ENCODE results near the gene SH2B2. TPM values are rescaled to one million over a fixed set of nuclear protein-coding genes. Genes with fewer than 3 reads are reported as not detected.
"Not testable (repeated sequence)": the region's sequence is repeated elsewhere in the genome, so short reads cannot be mapped to it uniquely, and the experiment has no call there.

Gene SH2B2
- polyA plus RNA-seq, 1 experiment: 0.52 TPM

GRCh38 chr7:102326157-102326889 is 39.7 kb downstream of the SH2B2 start:
- TF ChIP-seq, protein P1, sequence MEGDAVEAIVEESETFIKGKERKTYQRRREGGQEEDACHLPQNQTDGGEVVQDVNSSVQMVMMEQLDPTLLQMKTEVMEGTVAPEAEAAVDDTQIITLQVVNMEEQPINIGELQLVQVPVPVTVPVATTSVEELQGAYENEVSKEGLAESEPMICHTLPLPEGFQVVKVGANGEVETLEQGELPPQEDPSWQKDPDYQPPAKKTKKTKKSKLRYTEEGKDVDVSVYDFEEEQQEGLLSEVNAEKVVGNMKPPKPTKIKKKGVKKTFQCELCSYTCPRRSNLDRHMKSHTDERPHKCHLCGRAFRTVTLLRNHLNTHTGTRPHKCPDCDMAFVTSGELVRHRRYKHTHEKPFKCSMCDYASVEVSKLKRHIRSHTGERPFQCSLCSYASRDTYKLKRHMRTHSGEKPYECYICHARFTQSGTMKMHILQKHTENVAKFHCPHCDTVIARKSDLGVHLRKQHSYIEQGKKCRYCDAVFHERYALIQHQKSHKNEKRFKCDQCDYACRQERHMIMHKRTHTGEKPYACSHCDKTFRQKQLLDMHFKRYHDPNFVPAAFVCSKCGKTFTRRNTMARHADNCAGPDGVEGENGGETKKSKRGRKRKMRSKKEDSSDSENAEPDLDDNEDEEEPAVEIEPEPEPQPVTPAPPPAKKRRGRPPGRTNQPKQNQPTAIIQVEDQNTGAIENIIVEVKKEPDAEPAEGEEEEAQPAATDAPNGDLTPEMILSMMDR (IDR thresholded peaks at IDR 0.05; ENCODE audit: low read depth, low read length): no peak
- POLR2A ChIA-PET: no interaction called here
- CTCF ChIA-PET: interaction anchor here (0.7 kb wide), 1 partner anchor 1437 kb away, joined by 7 read pairs; the partner anchor contains the start of gene UFSP1

GRCh38 chr7:102327183-102327582 is 40.5 kb downstream of the SH2B2 start:
- CTCF ChIA-PET; DNase-seq (ENCODE audit: low read depth, low spot score): not testable (repeated sequence)

More at GRCh38 chr7:102326157-102326889, 39.7 kb downstream of the SH2B2 start:
- Histone ChIP-seq H3K4me3 (ENCODE audit: low read depth, low read length) (no peak overlapping the region), H3K27me3 (ENCODE audit: control insufficient read depth, insufficient read depth, low read length) (peaks cover 11% of the 10 kb centered on the region), H3K9me3 (ENCODE audit: control insufficient read depth, insufficient read depth, low read length) (no peaks in the 10 kb centered on the region), H3K27ac (ENCODE audit: low read depth, low read length) (no peak overlapping the region)
- no peak for DNase-seq (ENCODE audit: low read depth, low spot score)

DNA sequence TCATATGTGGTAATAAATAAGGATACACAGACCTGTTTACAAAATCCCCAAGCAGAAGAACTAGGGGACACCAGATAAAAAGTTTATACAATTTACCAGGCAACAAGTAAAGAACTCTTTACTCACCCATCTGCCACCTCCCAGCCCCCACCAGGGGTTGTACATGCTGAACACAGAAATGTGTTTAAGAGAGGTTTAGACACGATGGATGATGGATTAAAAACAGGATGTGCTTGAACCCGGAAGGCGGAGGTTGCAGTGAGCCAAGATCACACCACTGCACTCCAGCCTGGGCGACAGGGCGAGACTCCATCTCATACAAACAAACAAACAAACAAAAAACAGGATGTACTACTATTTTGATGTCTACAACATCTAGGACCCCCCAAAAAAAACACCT is 42.2 kb downstream of the SH2B2 start:
- H3K27ac ChIP-seq (ENCODE audit: low read depth, low read length); H3K9me3 ChIP-seq (ENCODE audit: control insufficient read depth, insufficient read depth, low read length); CTCF ChIA-PET; DNase-seq (ENCODE audit: low read depth, low spot score); H3K4me3 ChIP-seq (ENCODE audit: low read depth, low read length); POLR2A ChIA-PET: not testable (repeated sequence)
- H3K27me3 ChIP-seq (ENCODE audit: control insufficient read depth, insufficient read depth, low read length): peaks cover 13% of the 10 kb centered on the region

More at GRCh38 chr7:102327183-102327582, 40.5 kb downstream of the SH2B2 start:
- H3K27me3 ChIP-seq (ENCODE audit: control insufficient read depth, insufficient read depth, low read length): peaks cover 11% of the 10 kb centered on the region
- H3K27ac ChIP-seq (ENCODE audit: low read depth, low read length); POLR2A ChIA-PET; H3K4me3 ChIP-seq (ENCODE audit: low read depth, low read length); H3K9me3 ChIP-seq (ENCODE audit: control insufficient read depth, insufficient read depth, low read length): not testable (repeated sequence)

- POLR2A ChIA-PET; CTCF ChIA-PET; H3K4me3 ChIP-seq (ENCODE audit: low read depth, low read length); H3K9me3 ChIP-seq (ENCODE audit: control insufficient read depth, insufficient read depth, low read length); DNase-seq (ENCODE audit: low read depth, low spot score); H3K27ac ChIP-seq (ENCODE audit: low read depth, low read length): not testable (repeated sequence)
- H3K27me3 ChIP-seq (ENCODE audit: control insufficient read depth, insufficient read depth, low read length): peaks cover 13% of the 10 kb centered on the region
Measured at GRCh38 chr7:102329366-102329765, 42.7 kb downstream of the SH2B2 start.

DNA sequence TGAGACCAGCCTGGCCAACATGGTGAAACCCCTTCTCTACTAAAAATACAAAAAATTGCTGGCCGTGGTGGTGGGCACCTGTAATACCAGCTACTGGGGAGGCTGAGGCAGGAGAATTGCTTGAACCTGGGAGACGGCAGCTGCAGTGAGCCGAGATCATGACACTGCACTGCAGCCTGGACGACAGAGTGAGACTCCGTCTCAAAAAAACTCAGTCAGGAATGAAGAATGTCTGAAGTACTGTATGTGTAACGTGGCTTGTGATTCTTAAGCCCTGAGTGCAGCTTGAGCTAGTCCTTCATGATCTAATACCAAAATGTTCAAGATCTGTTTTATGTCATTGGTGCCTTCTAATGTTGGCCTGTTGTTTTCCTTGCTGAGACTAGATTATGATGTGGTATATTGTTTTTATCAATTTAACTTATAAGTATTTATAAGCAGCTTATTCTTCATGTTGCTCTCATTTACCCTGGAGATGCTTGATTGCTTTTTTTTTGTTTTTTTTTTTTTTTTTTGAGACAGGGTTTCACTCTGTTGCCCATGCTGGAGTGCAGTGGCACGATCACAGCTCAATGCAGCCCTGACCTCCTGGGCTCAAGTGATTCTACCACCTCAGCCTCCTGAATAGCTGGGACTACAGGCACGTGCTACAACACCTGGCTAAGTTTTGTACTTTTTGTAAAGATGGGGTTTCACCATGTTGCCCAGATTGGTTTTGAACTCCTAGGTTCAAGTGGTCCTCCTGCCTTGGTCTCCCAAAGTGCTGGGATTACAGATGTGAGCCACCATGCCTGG is 44.2 kb downstream of the SH2B2 start:
- H3K27ac ChIP-seq (ENCODE audit: low read depth, low read length); DNase-seq (ENCODE audit: low read depth, low spot score); CTCF ChIA-PET; H3K9me3 ChIP-seq (ENCODE audit: control insufficient read depth, insufficient read depth, low read length); H3K4me3 ChIP-seq (ENCODE audit: low read depth, low read length); POLR2A ChIA-PET: not testable (repeated sequence)
- H3K27me3 ChIP-seq (ENCODE audit: control insufficient read depth, insufficient read depth, low read length): peaks cover 13% of the 10 kb centered on the region

- CTCF ChIA-PET; H3K9me3 ChIP-seq (ENCODE audit: control insufficient read depth, insufficient read depth, low read length); H3K27me3 ChIP-seq (ENCODE audit: control insufficient read depth, insufficient read depth, low read length); H3K4me3 ChIP-seq (ENCODE audit: low read depth, low read length); DNase-seq (ENCODE audit: low read depth, low spot score); H3K27ac ChIP-seq (ENCODE audit: low read depth, low read length): not testable (repeated sequence)
- POLR2A ChIA-PET: interaction anchor here (0.7 kb wide), 1 partner anchor 1732 kb away, joined by 7 read pairs; no protein-coding TSS in a partner anchor
Measured at GRCh38 chr7:102335574-102335973, 48.9 kb downstream of the SH2B2 start.

DNA sequence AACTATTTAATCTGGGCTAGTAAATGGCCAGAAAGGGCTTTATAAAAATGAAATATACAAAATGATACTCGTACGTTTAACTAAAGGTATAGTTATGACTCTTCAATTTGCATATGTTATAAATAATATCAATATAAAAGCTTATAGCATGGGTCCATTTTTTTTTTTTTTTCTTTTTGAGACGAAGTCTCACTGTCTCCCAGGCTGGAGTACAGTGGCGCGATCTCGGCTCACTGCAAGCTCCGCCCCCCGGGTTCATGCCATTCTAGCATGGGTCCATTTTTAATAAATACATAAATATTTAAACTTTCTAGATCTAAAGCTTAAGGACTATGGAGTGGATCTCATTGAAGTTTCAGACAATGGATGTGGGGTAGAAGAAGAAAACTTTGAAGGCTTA is 50.3 kb downstream of the SH2B2 start:
- H3K27me3 ChIP-seq (ENCODE audit: control insufficient read depth, insufficient read depth, low read length); POLR2A ChIA-PET; H3K9me3 ChIP-seq (ENCODE audit: control insufficient read depth, insufficient read depth, low read length); H3K4me3 ChIP-seq (ENCODE audit: low read depth, low read length); CTCF ChIA-PET; H3K27ac ChIP-seq (ENCODE audit: low read depth, low read length); DNase-seq (ENCODE audit: low read depth, low spot score): not testable (repeated sequence)

- POLR2A ChIA-PET; H3K27me3 ChIP-seq (ENCODE audit: control insufficient read depth, insufficient read depth, low read length); H3K4me3 ChIP-seq (ENCODE audit: low read depth, low read length); H3K27ac ChIP-seq (ENCODE audit: low read depth, low read length); H3K9me3 ChIP-seq (ENCODE audit: control insufficient read depth, insufficient read depth, low read length); DNase-seq (ENCODE audit: low read depth, low spot score); CTCF ChIA-PET: not testable (repeated sequence)
Measured at GRCh38 chr7:102337420-102337819, 50.8 kb downstream of the SH2B2 start.

DNA sequence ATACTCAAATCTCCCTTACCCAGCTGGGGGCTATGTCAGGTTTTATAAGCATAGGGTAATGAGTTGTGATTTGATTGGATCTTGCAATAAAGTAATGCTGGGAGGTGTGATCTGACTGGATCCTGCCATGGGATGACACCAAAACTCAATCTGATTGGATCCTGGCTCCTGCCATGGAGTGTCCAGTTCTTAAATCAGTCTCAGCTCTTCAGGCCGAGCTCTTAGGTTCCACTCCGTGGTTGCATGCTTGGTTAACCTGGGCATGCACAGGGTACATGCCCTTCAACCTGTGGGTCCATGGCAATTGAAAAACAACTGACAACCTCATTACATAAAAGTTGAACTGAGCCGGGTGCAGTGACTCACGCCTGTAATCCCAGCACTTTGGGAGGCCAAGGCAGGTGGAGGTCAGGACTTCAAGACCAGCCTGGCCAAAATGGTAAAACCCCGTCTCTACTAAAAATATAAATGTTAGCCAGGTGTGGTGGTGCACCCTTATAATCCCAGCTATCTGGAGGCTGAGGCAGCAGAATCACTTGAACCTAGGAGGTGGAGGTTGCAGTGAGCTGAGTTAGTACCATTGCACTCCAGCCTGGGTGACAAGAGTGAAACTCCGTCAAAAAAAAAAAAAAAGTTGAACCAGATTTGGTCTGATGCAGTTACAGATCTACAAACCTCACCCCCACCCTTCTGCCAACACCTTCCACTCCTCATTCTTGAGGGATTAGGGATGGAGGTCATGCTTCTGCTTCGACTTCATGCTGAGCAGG is 54.1 kb downstream of the SH2B2 start:
- H3K27me3 ChIP-seq (ENCODE audit: control insufficient read depth, insufficient read depth, low read length); H3K9me3 ChIP-seq (ENCODE audit: control insufficient read depth, insufficient read depth, low read length); CTCF ChIA-PET; POLR2A ChIA-PET; DNase-seq (ENCODE audit: low read depth, low spot score); H3K4me3 ChIP-seq (ENCODE audit: low read depth, low read length); H3K27ac ChIP-seq (ENCODE audit: low read depth, low read length): not testable (repeated sequence)

- POLR2A ChIA-PET; DNase-seq (ENCODE audit: low read depth, low spot score); H3K27ac ChIP-seq (ENCODE audit: low read depth, low read length); H3K27me3 ChIP-seq (ENCODE audit: control insufficient read depth, insufficient read depth, low read length); H3K9me3 ChIP-seq (ENCODE audit: control insufficient read depth, insufficient read depth, low read length); H3K4me3 ChIP-seq (ENCODE audit: low read depth, low read length); CTCF ChIA-PET: not testable (repeated sequence)
Measured at GRCh38 chr7:102346983-102347382, 60.3 kb downstream of the SH2B2 start.

Data from AG04450 (cell line).